HPDE6-E6E7 (cell line): Measurements from ENCODE around the gene CCDC57.

ENCODE experiments used
- DNase-seq: peaks from one replicate; pipeline ENCODE4 v3.0.0; 2011; ENCODE audit warnings: missing footprints; ENCODE audit errors: extremely low spot score

CCDC57 gene

GRCh38 chr17:82121660-82122629 lies 90.7 kb downstream of the CCDC57 start:
- DNase-seq = no peak

GRCh38 chr17:82121246-82121645 lies 91.4 kb downstream of the CCDC57 start:
- no peak for DNase-seq

GRCh38 chr17:82120148-82120547 lies 92.5 kb downstream of the CCDC57 start:
- no peak for DNase-seq

GRCh38 chr17:82118815-82119380 lies 93.7 kb downstream of the CCDC57 start:
- DNase-seq = no peak

- DNase-seq = no peak
These were observed 94.4 kb downstream of the CCDC57 start for GRCh38 chr17:82118168-82118814.

GRCh38 chr17:82117139-82118090 lies 95.2 kb downstream of the CCDC57 start:
- DNase-seq = no peak

GRCh38 chr17:82116246-82116645 lies 96.4 kb downstream of the CCDC57 start:
- DNase-seq = no peak

- no peak for DNase-seq
These were observed 97.8 kb downstream of the CCDC57 start for GRCh38 chr17:82114872-82115271.

- no peak for DNase-seq
These were observed 98.2 kb downstream of the CCDC57 start for GRCh38 chr17:82114447-82114846.

GRCh38 chr17:82113941-82114340 lies 98.7 kb downstream of the CCDC57 start:
- DNase-seq = no peak

- DNase-seq = no peak
These were observed 99.2 kb downstream of the CCDC57 start for GRCh38 chr17:82113422-82113821.

- DNase-seq = no peak
These were observed 99.7 kb downstream of the CCDC57 start for GRCh38 chr17:82112914-82113311.

GRCh38 chr17:82112181-82112913 lies 100.3 kb downstream of the CCDC57 start:
- no peak for DNase-seq

GRCh38 chr17:82110298-82110697 lies 102.3 kb downstream of the CCDC57 start:
- peak; percentile 95 for DNase-seq

GRCh38 chr17:82108961-82109475 lies 103.6 kb downstream of the CCDC57 start:
- no peak for DNase-seq

- no peak for DNase-seq
These were observed 104.1 kb downstream of the CCDC57 start for GRCh38 chr17:82108496-82108945.

- DNase-seq = no peak
These were observed 104.6 kb downstream of the CCDC57 start for GRCh38 chr17:82108038-82108437.

GRCh38 chr17:82107341-82107860 lies 105.2 kb downstream of the CCDC57 start:
- no peak for DNase-seq

GRCh38 chr17:82106688-82107305 lies 105.8 kb downstream of the CCDC57 start:
- no peak for DNase-seq
